Hepatocyte (in vitro differentiated cells): ENCODE data around the gene CORIN.

Experiments
- CTCF ChIP-seq: fragments of 200-600 bp; sonication (generic); IDR thresholded peaks from 2 replicates; pipeline ENCODE4 v1.5.1; 2016; ENCODE audit warnings: antibody characterized with exemption, mild to moderate bottlenecking; ENCODE audit not compliant: poor library complexity
- EZH2 ChIP-seq: fragments of 200-600 bp; sonication (generic); IDR thresholded peaks from 2 replicates; pipeline ENCODE4 v1.6.1; 2016; ENCODE audit warnings: antibody characterized with exemption, mild to moderate bottlenecking, borderline replicate concordance

DNA sequence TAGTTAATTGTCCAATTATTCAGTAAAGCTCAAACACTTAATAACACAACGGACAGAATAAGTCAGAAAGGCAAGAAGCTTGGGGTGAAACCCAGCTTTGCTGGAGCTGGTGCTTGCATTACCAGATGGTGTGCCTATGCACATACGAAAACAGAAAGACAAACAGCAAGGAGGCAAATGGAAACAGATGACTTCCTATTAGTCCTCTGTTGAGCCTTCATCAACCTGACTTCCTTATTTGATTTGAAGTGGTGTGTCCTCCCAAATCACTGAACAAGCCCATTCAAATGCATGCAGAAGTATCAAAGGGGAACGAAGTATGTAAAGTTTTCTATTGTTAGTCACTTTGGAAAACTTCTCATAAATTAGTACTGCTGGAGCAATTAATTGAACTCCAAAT lies 186.6 kb downstream of the CORIN start:
- TF ChIP-seq CTCF: no peak
- TF ChIP-seq EZH2: no peak
